ENCODE results near the gene ZRANB3. TPM values are rescaled to one million over a fixed set of nuclear protein-coding genes. Genes with fewer than 3 reads are reported as not detected.
A peak's percentile ranks its signal among the peaks of the same experiment; 100 is the strongest.

ZRANB3 gene
- total RNA-seq, 1 donor, result 9.3 TPM

DNA sequence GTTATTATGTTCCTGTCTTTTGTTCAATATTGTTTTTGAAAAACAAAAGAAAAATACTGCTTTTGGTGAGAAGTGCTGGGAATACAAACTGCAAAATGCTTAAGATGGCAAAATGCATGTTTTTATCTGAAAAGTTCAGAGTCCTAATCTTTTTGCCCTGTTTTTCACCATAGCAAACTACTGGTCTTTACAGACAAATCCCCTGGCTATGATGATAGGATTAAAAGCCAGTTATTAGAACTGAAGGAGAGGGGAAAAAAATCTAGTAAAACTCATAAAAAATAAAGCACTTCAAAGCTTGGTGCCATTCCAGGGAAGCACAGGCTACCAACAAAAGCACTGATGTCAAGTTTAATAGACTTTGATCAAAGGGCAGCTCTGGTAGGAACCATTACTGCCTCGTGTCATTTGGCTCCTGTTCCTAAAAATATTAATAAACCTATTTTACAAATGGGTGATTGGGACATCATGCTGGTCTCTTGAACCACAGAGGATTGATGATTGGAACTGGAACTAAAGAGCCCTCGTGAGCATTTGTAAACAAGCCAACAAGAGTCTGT is 284.2 kb downstream of the ZRANB3 start:
- no peak for DNase-seq (ENCODE audit: low read depth)
- TF ChIP-seq, protein P1, sequence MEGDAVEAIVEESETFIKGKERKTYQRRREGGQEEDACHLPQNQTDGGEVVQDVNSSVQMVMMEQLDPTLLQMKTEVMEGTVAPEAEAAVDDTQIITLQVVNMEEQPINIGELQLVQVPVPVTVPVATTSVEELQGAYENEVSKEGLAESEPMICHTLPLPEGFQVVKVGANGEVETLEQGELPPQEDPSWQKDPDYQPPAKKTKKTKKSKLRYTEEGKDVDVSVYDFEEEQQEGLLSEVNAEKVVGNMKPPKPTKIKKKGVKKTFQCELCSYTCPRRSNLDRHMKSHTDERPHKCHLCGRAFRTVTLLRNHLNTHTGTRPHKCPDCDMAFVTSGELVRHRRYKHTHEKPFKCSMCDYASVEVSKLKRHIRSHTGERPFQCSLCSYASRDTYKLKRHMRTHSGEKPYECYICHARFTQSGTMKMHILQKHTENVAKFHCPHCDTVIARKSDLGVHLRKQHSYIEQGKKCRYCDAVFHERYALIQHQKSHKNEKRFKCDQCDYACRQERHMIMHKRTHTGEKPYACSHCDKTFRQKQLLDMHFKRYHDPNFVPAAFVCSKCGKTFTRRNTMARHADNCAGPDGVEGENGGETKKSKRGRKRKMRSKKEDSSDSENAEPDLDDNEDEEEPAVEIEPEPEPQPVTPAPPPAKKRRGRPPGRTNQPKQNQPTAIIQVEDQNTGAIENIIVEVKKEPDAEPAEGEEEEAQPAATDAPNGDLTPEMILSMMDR (IDR thresholded peaks at IDR 0.05; ENCODE audit: insufficient read depth, low read length), result no peak
- no peak overlapping the region for H3K4me3 ChIP-seq (ENCODE audit: low read depth, low read length)

DNA sequence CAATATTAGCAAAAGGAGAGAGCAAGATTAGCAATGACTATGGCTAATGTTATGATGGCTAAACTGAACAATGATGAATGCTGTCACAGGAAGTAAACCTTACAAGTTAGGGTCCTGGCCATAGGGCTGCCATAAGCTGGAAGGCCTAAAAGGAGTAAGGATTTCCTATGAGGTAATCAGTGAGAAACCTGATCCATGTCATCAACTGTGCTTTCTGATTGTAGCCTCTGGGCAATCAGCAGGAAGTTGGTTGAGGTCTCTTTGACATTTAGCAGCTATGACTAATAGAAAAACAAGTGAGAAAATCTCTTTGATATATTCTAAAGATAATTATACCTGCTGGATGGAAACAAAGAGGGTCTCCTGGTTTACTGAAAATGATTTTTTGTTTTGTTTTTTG is 285.9 kb downstream of the ZRANB3 start:
- peak; percentile 16 for DNase-seq (ENCODE audit: low read depth)
- H3K4me3 ChIP-seq (ENCODE audit: low read depth, low read length), result no peak overlapping the region
- TF ChIP-seq, protein P1 (IDR thresholded peaks at IDR 0.05; ENCODE audit: insufficient read depth, low read length), result no peak

DNA sequence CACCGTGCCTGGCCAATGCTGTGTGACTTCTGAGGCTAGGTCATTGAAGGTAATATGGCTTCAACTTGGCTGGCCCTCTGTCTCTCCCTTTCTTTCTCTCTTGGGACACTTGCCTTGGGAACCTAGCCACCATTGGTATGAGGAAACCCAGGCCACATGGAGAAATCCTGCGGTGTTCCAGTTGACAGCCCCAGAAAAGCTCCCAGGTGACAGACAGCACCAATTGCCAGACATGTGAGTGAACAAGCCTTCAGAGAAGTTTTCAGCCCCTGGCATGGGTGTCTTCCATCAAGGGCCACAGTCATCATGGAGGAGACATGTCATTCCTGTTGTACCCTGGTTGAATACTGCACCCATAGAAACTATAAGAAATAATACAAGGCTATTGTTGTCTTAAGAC is 292.4 kb downstream of the ZRANB3 start:
- TF ChIP-seq, protein P1 (IDR thresholded peaks at IDR 0.05; ENCODE audit: insufficient read depth, low read length), result no peak
- DNase-seq (ENCODE audit: low read depth), result no peak
- no peak overlapping the region for H3K4me3 ChIP-seq (ENCODE audit: low read depth, low read length)

- DNase-seq (ENCODE audit: low read depth), result no peak
- H3K4me3 ChIP-seq (ENCODE audit: low read depth, low read length), result no peak overlapping the region
- TF ChIP-seq, protein P1 (IDR thresholded peaks at IDR 0.05; ENCODE audit: insufficient read depth, low read length), result no peak
Observed at GRCh38 chr2:135230150-135230549, 300.9 kb downstream of the ZRANB3 start.

- DNase-seq (ENCODE audit: low read depth), result peak; percentile 9
- TF ChIP-seq, protein P1 (IDR thresholded peaks at IDR 0.05; ENCODE audit: insufficient read depth, low read length), result no peak
- no peak overlapping the region for H3K4me3 ChIP-seq (ENCODE audit: low read depth, low read length)
Observed at GRCh38 chr2:135227386-135227785, 303.6 kb downstream of the ZRANB3 start.

DNA sequence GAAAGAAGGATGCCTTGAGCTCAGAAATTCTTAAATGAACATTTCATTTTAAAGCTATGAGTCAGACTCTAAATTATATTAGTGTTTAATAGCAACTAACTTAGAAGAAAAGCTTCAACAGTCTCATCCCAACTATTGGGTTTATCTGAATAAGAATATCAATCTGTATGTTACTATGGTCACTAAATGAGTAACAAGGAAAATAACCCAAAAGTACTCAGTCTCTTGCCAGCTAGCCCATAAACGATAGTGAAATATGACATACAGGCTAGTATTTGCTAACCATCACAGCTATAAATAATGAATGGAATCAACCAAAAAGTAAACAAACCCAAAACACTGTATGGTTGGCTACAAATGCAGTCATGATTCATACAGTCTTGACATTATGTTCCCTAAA is 304.1 kb downstream of the ZRANB3 start:
- TF ChIP-seq, protein P1 (IDR thresholded peaks at IDR 0.05; ENCODE audit: insufficient read depth, low read length), result no peak
- peak; percentile 19 for DNase-seq (ENCODE audit: low read depth)
- H3K4me3 ChIP-seq (ENCODE audit: low read depth, low read length), result no peak overlapping the region

DNA sequence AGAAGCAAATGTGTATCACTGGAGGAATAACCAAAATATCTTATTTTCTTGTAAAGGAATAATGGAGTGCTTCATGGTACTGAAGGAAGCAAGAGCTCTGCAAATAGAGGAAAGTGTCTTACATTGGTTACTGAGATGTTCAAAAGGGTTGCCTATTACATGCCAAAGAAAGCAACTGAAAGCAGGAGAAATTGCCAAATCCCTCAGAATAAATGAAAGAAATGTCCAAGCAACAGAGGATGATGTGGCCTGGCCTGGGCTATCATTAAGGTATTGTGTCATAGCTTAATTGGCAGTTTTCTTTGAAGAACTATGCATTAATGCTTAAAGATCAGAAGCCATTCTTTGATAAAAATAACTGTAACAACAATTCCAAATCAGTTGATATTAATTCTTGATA is 305.2 kb downstream of the ZRANB3 start:
- no peak overlapping the region for H3K4me3 ChIP-seq (ENCODE audit: low read depth, low read length)
- TF ChIP-seq, protein P1 (IDR thresholded peaks at IDR 0.05; ENCODE audit: insufficient read depth, low read length), result no peak
- peak; percentile 29 for DNase-seq (ENCODE audit: low read depth)
